A673 (cell line): ENCODE results near the gene XYLB.
"Not testable (repeated sequence)": the region's sequence is repeated elsewhere in the genome, so short reads cannot be mapped to it uniquely, and the experiment has no call there.

ENCODE experiments used
- CTCF ChIP-seq: fragments of 300-800, 200-600 bp; sonication (generic); conservative IDR thresholded peaks from 2 replicates; pipeline ENCODE4 v1.5.1; 2017; ENCODE audit warnings: low read depth, mild to moderate bottlenecking, antibody characterized with exemption, low read length, moderate library complexity, mixed read lengths
- EZH2 ChIP-seq: fragments of 200-600 bp; sonication (generic); IDR thresholded peaks from 2 replicates; pipeline ENCODE4 v1.6.1; 2017; ENCODE audit warnings: borderline replicate concordance, low read depth, mild to moderate bottlenecking, mixed read lengths, antibody characterized with exemption, low read length; ENCODE audit not compliant: poor library complexity, severe bottlenecking

- not testable (repeated sequence) for TF ChIP-seq CTCF, EZH2
These were observed 25.9 kb upstream of the XYLB start for GRCh38 chr3:38320638-38321037.
